ENCODE data around the gene WDR75. TPM values are rescaled to one million over a fixed set of nuclear protein-coding genes. Genes with fewer than 3 reads are reported as not detected.
"Not testable (repeated sequence)": the region's sequence is repeated elsewhere in the genome, so short reads cannot be mapped to it uniquely, and the experiment has no call there.

The WDR75 gene
- total RNA-seq, 2 donors from 2014 or later = 59.1 to 75.1 TPM

DNA sequence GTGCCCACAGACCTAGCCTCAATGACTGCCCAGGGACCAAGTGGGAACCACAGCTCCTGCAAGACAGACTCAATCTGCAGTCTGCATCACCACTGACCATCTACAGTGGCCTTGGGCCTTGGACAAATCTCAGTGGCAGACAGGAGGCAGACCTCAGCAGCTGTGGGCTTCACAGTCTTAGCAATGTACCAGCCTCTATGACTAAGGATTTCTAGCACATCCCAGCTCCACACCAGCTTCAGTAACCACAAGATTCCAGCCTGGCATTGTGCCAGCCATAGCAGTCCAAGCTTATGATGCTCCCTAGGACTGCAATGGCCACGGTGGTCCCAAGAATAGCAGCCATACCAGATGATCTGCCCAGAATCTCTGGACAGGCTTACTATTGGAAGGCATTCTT is 19.6 kb upstream of the WDR75 start:
- no peak for DNase-seq
- no peaks in the 10 kb centered on the region for H3K27me3 Mint-ChIP-seq (ENCODE audit: low read depth)
- ATAC-seq (replicated peaks in 1 of 2) = no peak

DNA sequence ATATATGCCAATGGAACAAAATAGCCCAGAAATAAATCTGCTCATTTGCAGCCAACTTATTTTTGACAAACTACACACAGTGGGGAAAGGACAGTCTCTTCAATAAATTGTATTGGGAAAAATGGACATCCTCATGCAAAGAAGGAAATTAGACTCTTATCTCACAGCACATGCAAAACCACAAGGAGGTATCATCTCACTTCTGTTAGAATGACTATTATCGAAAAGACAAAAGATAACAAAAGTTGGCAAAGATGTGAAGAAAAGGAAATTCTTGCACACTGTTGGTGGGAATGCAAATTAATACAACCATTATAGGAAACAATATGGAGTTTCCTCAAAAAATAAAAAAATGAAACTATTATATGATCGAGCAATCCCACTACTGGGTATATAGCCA is 16.3 kb upstream of the WDR75 start:
- ATAC-seq (replicated peaks in 1 of 2) (no peak), DNase-seq (no peak)
- H3K36me3 Mint-ChIP-seq (ENCODE audit: insufficient read depth in 2 of 2) = no peaks in the 10 kb centered on the region
- H3K4me1 Mint-ChIP-seq (ENCODE audit: low read depth) = no peaks in the 10 kb centered on the region
- peaks cover 0 to 1% of the 10 kb centered on the region in 2 donors for H3K9me3 Mint-ChIP-seq
- no peaks in the 10 kb centered on the region for H3K27me3 Mint-ChIP-seq (ENCODE audit: low read depth)
- H3K4me3 Mint-ChIP-seq = no peak overlapping the region
- no peak overlapping the region for H3K27ac Mint-ChIP-seq

More for the DNA sequence above, 19.6 kb upstream of the WDR75 start:
- Mint-ChIP-seq H3K4me3 (no peak overlapping the region), H3K27ac (no peak overlapping the region), H3K36me3 (ENCODE audit: insufficient read depth in 2 of 2) (no peaks in the 10 kb centered on the region), H3K4me1 (ENCODE audit: low read depth) (no peaks in the 10 kb centered on the region), H3K9me3 (peaks cover 0 to 1% of the 10 kb centered on the region in 2 donors)

DNA sequence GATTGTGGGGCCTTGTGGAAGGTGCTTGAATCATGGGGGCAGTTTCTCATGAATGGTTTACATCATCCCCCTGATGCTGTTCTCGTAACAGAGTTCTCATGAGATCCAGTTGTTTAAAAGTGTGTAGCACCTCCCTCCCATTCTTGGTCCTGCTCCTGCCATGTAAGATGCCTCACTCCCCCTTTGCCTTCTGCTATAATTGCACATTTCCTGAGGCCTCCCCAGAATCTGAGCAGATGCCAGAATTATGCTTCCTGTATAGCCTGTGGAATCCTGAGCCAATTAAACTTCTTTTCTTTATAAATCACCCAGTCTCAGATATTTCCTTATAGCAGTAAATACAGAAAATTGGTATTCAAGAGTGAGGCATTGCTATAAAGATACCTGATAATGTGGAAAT is 15.6 kb upstream of the WDR75 start:
- peaks cover 0 to 1% of the 10 kb centered on the region in 2 donors for H3K9me3 Mint-ChIP-seq
- H3K4me3 Mint-ChIP-seq = no peak overlapping the region
- no peaks in the 10 kb centered on the region for H3K4me1 Mint-ChIP-seq (ENCODE audit: low read depth)
- no peak overlapping the region for H3K27ac Mint-ChIP-seq
- no peaks in the 10 kb centered on the region for H3K27me3 Mint-ChIP-seq (ENCODE audit: low read depth)
- no peaks in the 10 kb centered on the region for H3K36me3 Mint-ChIP-seq (ENCODE audit: insufficient read depth in 2 of 2)
- DNase-seq (no peak), ATAC-seq (replicated peaks in 1 of 2) (no peak)

DNA sequence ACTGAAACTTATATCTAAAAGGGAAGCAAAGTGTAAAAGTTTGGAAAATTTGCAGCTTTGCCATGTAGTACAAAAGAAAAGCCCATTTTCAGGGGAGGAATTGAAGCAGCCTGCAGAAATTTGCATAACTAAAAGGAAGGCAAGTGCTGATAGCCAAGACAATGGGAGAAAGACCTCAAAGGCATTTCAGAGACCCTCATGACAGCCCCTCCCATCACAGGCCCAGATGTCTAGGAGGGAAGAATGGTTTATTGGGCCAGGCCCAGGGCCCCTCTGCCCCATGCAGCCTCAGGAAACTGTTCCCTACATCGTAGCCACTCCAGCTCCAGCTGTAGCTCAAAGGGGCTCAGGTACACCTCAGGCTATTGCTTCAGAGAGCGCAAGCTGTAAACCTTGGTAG is 14.4 kb upstream of the WDR75 start:
- no peak for ATAC-seq (replicated peaks in 1 of 2)
- Mint-ChIP-seq H3K36me3 (ENCODE audit: insufficient read depth in 2 of 2) (no peaks in the 10 kb centered on the region), H3K27me3 (ENCODE audit: low read depth) (no peaks in the 10 kb centered on the region), H3K9me3 (peaks cover 0 to under 1% of the 10 kb centered on the region in 2 donors), H3K4me3 (no peak overlapping the region), H3K27ac (no peak overlapping the region), H3K4me1 (ENCODE audit: low read depth) (no peaks in the 10 kb centered on the region)
- no peak for DNase-seq

DNA sequence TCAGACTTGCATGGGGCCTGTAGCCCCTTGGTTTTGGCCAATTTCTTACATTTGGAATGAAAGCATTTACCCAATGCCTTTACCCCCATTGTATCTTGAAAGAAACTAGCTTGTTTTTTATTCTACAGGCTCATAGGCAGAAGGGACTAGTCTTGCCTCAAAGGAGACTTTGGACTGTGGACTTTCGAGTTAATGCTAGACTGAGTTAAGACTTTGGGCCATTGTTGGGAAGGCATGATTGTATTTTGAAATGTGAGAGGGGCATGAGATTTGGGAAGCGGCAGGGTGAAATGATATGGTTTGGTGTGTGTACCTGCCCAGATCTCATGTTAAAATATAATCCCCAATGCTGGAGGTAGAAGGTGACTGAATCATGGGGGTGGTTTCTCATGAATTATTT is 13.4 kb upstream of the WDR75 start:
- Mint-ChIP-seq H3K27me3 (ENCODE audit: low read depth) (peaks cover 3% of the 10 kb centered on the region), H3K9me3 (no peaks in the 10 kb centered on the region), H3K4me1 (ENCODE audit: low read depth) (no peaks in the 10 kb centered on the region), H3K36me3 (ENCODE audit: insufficient read depth in 2 of 2) (no peaks in the 10 kb centered on the region), H3K4me3 (no peak overlapping the region), H3K27ac (no peak overlapping the region)
- DNase-seq (no peak), ATAC-seq (replicated peaks in 1 of 2) (no peak)

DNA sequence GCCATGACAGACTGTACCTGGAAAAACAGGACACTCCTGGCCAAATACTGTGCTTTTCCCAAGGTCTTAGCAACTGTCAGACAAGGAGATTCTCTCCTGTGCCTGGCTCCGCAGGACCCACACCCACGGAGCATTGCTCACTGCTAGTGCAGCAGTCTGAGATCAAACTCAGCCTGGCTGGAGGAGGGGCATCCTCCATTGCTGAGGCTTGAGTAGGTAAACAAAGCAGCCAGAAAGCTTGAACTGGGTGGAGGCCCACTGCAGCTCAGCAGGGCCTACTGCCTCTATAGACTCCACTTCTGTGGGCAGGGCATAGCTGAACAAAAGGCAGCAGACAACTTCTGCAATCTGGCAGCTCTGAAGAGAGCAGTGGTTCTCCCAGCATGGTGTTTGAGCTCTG is 10.8 kb upstream of the WDR75 start:
- H3K4me3 Mint-ChIP-seq; H3K36me3 Mint-ChIP-seq (ENCODE audit: insufficient read depth in 2 of 2); H3K27me3 Mint-ChIP-seq (ENCODE audit: low read depth); ATAC-seq (replicated peaks in 1 of 2); DNase-seq; H3K4me1 Mint-ChIP-seq (ENCODE audit: low read depth); H3K27ac Mint-ChIP-seq; H3K9me3 Mint-ChIP-seq: not testable (repeated sequence)

DNA sequence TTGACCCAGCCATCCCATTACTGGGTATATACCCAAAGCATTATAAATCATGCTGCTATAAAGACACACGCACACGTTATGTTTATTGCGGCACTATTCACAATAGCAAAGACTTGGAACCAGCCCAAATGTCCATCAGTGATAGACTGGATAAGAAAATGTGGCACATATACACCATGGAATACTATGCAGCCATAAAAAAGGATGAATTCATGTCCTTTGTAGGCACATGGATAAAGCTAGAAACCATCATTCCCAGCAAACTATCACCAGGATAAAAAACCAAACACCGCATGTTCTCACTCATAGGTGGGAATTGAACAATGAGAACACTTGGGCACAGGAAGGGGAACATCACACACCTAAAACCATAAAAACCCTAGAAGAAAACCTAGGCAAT is 5.5 kb upstream of the WDR75 start:
- H3K36me3 Mint-ChIP-seq (ENCODE audit: insufficient read depth in 2 of 2); H3K27ac Mint-ChIP-seq: not testable (repeated sequence)

DNA sequence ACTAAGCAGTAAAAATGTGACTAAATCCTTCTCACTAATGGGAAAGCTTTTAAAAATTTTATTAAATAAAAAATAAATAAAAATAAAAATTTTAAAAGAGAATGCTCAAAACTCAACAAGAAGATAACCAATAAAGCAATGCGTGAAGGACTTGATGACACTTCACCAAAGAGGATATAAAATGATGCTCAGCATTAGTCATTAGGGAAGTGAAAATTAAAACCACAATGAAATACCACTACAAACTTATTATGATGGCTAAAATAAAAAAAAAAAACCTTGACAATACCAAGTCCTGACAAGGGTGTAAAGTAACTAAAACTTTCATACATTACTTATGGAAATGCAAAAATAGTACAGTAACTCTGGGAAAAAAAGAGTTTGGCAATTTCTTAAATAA is 3.3 kb upstream of the WDR75 start:
- no peak for ATAC-seq (replicated peaks in 1 of 2)
- Mint-ChIP-seq H3K27ac (no peak overlapping the region), H3K4me1 (ENCODE audit: low read depth) (peaks cover 21% of the 10 kb centered on the region), H3K4me3 (no peak overlapping the region), H3K36me3 (ENCODE audit: insufficient read depth in 2 of 2) (peaks cover 3 to 4% of the 10 kb centered on the region in 2 donors), H3K27me3 (ENCODE audit: low read depth) (peaks cover 3% of the 10 kb centered on the region), H3K9me3 (peaks cover 0 to 2% of the 10 kb centered on the region in 2 donors)
- no peak for DNase-seq

More for the DNA sequence above, 5.5 kb upstream of the WDR75 start:
- not testable (repeated sequence) for H3K4me3 Mint-ChIP-seq; DNase-seq; H3K27me3 Mint-ChIP-seq (ENCODE audit: low read depth); H3K9me3 Mint-ChIP-seq; ATAC-seq (replicated peaks in 1 of 2)
- H3K4me1 Mint-ChIP-seq (ENCODE audit: low read depth) = peaks cover 21% of the 10 kb centered on the region

DNA sequence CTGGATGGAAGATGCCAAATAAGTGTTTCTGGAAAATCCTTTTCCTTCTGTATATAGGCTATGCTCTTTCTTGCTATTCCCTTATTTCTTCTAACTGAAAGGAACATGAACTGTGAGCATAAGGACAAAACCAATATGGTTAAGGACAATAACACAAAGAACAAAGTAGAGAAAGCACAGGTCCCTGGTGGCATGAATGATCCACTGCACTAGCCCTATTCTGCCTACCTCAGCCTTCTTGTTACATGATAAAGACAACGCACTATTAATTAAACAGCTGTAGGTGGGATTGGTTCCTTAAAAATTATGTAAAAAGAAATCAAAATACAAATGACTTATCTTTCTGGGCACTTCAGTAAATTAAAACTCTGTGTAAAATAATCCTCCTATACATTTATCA is 1.9 kb upstream of the WDR75 start:
- Mint-ChIP-seq H3K36me3 (ENCODE audit: insufficient read depth in 2 of 2) (peaks cover 3 to 4% of the 10 kb centered on the region in 2 donors), H3K4me1 (ENCODE audit: low read depth) (peaks cover 21% of the 10 kb centered on the region), H3K27ac (peak overlapping the region; percentile 4), H3K9me3 (peaks cover 0 to 2% of the 10 kb centered on the region in 2 donors), H3K27me3 (ENCODE audit: low read depth) (no peaks in the 10 kb centered on the region), H3K4me3 (no peak overlapping the region)
- ATAC-seq (replicated peaks in 1 of 2) (no peak), DNase-seq (no peak)

DNA sequence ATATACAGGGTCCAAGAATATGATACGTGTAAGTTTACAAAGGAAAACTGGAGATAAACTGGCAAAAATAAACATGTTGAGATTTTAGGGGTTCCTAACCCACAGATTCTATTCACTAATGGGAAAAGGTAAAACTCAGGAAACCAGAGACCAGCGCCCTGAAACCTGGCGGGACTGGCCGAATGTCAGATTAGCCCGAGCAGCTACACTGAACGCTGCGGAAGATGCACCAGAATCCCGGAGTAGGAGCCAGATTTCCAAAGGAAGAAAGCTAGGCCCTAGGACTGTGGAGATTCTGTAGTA is 679 bp upstream of the WDR75 start:
- DNase-seq (no peak), ATAC-seq (replicated peaks in 1 of 2) (peak; percentile 15 to 30)
- H3K27me3 Mint-ChIP-seq (ENCODE audit: low read depth) = no peaks in the 10 kb centered on the region
- H3K27ac Mint-ChIP-seq = peak overlapping the region; percentile 97
- H3K36me3 Mint-ChIP-seq (ENCODE audit: insufficient read depth in 2 of 2) = peaks cover 2% of the 10 kb centered on the region in 2 donors
- H3K9me3 Mint-ChIP-seq = no peaks in the 10 kb centered on the region
- H3K4me1 Mint-ChIP-seq (ENCODE audit: low read depth) = peaks cover 21% of the 10 kb centered on the region
- no peak overlapping the region for H3K4me3 Mint-ChIP-seq

DNA sequence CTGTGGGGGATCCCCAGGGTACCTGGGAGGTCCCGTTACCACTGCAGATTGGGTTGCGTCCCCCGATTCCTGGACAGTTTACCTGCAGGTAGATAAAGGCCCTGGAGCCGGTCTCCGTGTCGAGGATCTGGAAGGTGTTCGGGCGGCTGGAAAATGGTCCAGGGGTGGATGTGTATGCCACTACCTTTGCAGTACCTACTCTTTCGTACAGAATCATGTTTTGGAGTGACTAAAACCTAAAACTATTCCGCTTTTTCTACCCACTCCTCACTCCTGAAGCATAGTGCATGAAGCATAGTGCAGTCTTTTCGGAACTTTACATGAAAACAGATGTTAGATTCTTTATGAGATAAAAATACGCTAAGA is 418 bp downstream of the WDR75 start:
- Mint-ChIP-seq H3K4me3 (no peak overlapping the region), H3K9me3 (no peaks in the 10 kb centered on the region), H3K4me1 (ENCODE audit: low read depth) (peaks cover 21% of the 10 kb centered on the region), H3K27me3 (ENCODE audit: low read depth) (no peaks in the 10 kb centered on the region), H3K27ac (peak overlapping the region; percentile 97), H3K36me3 (ENCODE audit: insufficient read depth in 2 of 2) (peaks cover 2 to 6% of the 10 kb centered on the region in 2 donors)
- ATAC-seq (replicated peaks in 1 of 2) (no peak), DNase-seq (no peak)

DNA sequence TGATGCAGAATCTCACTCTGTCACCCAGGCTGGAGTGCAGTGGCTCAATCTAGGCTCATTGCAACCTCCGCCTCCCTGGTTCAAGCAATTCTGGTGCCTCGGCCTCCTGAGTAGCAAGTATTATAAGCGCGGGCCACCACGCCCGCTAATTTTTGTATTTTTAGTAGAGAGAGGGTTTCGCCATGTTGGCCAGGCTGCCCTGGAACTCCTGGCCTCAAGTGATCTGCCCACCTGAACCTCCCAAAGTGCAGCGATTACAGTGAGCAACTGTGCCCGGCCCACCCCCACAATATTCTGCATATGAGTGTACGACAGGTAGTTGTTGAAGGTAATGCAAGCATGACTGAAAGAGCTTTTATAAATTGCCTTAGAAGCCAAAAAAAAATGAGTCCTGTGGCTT is 1.2 kb downstream of the WDR75 start:
- no peak for ATAC-seq (replicated peaks in 1 of 2)
- Mint-ChIP-seq H3K36me3 (ENCODE audit: insufficient read depth in 2 of 2) (peaks cover 2 to 9% of the 10 kb centered on the region in 2 donors), H3K4me3 (no peak overlapping the region), H3K9me3 (no peaks in the 10 kb centered on the region), H3K27ac (no peak overlapping the region), H3K4me1 (ENCODE audit: low read depth) (peaks cover 18% of the 10 kb centered on the region), H3K27me3 (ENCODE audit: low read depth) (no peaks in the 10 kb centered on the region)
- peak in 1 of 2 donors; percentile 31 for DNase-seq

DNA sequence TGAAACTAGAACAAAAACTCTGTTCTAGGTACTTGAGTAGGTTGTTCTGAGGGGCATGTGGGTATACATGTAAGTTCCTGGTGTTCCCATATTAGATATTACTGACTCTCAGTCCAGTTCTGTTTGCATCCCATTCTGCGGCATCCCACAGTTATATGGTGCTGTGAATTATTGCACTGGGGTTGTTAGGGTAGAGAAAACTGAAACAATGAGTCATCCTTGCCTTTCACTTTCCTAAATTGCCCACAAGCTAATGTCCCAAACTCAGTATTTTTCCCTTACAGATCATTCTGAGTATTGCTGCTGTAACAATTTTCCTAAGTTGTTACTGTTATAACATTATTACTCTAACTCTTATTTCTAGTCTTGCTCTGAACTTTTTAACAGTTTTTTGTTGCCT is 3.0 kb downstream of the WDR75 start:
- peaks cover 2 to 21% of the 10 kb centered on the region in 2 donors for H3K36me3 Mint-ChIP-seq (ENCODE audit: insufficient read depth in 2 of 2)
- peaks cover 9% of the 10 kb centered on the region for H3K4me1 Mint-ChIP-seq (ENCODE audit: low read depth)
- DNase-seq (peak in 1 of 2 donors; percentile 13), ATAC-seq (replicated peaks in 1 of 2) (peak; percentile 9 to 12)
- no peak overlapping the region for H3K27ac Mint-ChIP-seq
- no peaks in the 10 kb centered on the region for H3K27me3 Mint-ChIP-seq (ENCODE audit: low read depth)
- H3K9me3 Mint-ChIP-seq = no peaks in the 10 kb centered on the region
- no peak overlapping the region for H3K4me3 Mint-ChIP-seq

DNA sequence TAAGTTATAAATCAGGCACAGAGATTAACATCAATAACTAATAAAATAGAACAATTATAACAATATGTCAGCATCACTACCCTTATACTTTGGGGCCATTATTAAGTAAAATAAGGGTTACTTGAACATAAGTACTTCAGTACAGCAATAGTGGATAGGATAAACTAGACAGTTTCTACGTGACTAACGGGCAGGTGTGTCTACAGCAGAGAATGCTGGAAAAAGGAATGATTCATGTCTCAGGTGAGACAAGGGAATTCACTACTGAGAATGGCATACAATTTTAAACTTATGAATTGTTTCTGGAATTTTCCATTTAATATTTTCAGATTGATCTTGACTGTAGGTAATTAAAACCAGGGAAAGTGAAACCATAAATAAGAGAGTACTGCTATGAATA is 5.5 kb downstream of the WDR75 start:
- H3K4me1 Mint-ChIP-seq (ENCODE audit: low read depth) = no peaks in the 10 kb centered on the region
- no peaks in the 10 kb centered on the region for H3K9me3 Mint-ChIP-seq
- H3K4me3 Mint-ChIP-seq = peak overlapping the region; percentile 31 to 53
- peaks cover 0 to 27% of the 10 kb centered on the region in 2 donors for H3K36me3 Mint-ChIP-seq (ENCODE audit: insufficient read depth in 2 of 2)
- H3K27ac Mint-ChIP-seq = peak overlapping the region; percentile 79
- DNase-seq = no peak
- ATAC-seq (replicated peaks in 1 of 2) = no peak
- no peaks in the 10 kb centered on the region for H3K27me3 Mint-ChIP-seq (ENCODE audit: low read depth)
